DMS53 treated with DMSO at 0.1 percent for 48 hours (cell line): ENCODE results near the gene OPA1.
A peak's percentile ranks its signal among the peaks of the same experiment; 100 is the strongest.
"Not testable (repeated sequence)": the region's sequence is repeated elsewhere in the genome, so short reads cannot be mapped to it uniquely, and the experiment has no call there.

Experiments used
- DNase-seq: peaks from one replicate; lab custom pipeline; 2025; ENCODE audit not compliant: unreplicated experiment; lab: John Stamatoyannopoulos, UW

The OPA1 gene

DNA sequence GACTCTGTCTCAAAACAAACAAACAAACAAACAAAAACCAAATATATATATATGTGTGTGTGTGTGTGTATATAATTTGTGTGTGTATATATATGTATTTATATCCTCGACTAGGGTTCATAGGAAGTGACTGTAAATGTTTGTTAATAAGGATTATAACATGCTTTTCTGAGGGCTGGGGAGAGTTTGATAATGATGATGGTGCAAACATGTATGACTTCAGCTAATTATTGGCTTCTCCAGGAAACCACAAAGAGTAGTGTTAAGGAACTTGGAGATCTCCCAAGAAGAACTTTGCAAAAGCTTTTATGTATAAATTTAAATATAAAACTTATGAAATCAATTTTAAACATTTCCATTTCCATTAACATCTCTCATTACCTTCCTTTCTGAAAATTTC is 3.9 kb upstream of the OPA1 start:
- DNase-seq, result no peak

DNA sequence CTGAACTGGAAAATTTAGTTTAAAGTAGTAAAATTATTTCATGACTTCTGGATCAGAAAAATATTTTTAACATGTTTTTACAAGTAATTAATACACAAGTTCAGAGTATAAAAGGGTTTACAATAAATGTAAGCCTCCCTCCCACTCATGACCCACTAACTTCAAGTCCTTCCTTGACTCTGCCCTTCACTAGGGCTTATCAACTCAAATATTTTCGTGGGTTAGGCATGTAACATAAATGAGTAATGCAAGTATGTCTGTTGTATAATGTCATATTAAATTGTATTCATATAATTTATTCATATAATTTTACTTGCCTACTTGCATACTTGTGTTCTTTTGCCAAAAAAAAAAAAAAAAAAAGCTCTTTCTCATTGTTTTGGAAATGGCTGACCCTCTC is 3.4 kb upstream of the OPA1 start:
- DNase-seq, result no peak

DNA sequence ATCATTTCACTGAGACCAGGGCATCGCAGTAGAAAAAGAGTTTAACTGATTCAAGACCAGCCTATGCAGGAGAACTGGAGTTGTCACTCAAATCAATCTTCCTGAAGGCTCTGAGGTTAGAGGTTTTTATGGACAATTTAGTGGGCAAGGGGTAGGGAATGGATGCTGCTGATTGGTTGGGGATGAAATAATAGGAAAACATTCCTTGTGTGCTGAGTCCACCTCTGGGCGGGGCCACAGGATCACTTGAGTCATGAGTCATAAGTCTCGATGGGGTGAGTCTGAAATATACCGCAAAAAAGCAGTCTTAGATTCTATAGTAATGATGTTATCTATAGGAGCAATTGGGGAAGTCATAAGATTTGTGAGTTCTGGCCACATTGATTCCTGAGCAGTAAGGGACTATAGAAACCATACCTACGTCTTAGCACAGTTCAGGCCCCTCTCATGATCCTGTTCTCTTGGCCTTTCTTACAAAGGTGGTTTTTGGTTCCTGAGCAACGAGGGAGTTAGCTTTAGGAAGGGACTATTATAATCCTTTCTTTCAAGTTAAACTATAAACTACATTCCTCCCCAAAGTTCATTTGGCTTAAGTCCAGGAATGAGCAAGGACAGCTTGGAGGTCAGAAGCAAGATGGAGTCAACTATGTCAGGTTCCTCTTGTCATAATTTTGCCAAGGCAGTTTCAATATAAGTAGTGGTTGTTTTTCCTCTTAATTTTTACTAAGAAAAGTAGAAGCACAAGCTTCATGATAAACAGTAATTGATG is 2.7 kb upstream of the OPA1 start:
- DNase-seq, result no peak

DNA sequence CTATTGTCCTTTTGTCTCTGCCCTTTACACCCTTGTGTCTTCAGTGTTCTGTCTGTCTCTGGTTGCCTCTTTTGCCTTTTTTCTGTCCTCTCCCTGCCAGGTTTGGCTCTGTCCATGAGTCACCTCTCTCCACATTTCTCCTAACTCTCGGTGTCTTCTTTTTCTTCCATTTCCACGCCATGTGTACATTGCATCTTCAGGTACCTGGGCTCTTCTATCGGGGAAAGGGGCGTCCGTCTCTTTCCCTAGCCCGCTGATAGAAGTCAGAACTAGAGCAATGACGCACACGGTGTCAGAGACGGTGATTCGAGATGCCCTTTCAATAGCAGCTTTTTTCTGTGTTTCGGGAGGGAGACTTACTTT is 641 bp downstream of the OPA1 start:
- no peak for DNase-seq

DNA sequence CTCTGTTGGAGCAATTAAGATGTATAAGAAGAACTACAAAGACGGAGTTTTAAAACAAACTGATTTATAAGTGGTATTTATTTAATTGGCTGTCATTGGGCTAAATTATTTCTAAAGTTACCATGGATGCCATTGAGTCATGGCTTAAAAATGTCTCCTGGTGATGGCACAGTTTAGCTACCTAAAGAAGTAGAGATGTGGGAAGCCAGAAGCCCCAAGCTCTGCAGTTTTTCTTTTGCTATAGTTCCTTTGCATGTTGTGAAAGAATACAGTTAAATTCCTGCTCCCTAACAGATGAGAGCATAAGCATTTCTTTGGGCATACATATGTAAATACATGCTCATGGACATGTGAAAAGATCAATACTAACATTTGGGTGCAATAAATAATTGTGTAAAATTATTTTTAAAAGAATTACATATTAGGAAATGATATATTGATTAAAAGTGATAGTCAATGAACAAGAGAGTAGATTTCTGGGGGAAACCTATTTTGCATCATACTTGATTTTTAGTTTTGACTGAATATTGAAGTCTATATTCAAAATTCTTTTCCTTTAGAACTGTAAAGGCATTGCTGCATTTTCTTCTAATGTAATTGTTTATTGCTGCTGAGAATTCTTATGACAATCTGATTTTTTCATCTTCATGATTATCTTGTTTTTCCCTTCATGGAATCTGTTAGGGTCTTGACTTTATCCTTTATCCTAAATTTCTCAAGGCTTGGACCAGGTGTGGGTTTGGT is 2.1 kb downstream of the OPA1 start:
- DNase-seq, result no peak

DNA sequence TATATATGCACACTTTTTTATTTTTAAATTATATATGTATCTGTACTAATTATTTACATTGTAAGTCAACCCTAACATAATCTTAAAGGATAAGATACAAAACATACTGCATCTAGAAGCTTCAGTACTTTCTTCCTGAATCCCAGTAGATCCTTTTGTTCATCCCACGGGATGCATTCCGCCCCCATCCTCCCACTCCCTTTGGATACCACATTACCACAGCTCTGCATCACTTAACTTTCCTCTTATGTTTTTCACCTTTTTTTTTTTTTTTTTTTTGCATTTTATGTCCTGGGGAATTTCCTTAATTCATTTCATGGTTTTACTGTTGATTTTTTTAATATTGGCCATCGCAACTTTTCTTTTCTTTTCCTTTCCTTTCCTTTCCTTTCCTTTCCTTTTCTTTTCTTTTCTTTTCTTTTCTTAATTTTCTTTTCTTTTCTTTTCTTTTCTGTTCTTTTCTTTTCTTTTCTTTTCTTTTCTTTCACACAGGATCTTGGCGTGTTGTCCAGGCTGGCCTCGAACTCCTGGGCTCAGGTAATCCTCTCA is 3.0 kb downstream of the OPA1 start:
- no peak for DNase-seq

DNA sequence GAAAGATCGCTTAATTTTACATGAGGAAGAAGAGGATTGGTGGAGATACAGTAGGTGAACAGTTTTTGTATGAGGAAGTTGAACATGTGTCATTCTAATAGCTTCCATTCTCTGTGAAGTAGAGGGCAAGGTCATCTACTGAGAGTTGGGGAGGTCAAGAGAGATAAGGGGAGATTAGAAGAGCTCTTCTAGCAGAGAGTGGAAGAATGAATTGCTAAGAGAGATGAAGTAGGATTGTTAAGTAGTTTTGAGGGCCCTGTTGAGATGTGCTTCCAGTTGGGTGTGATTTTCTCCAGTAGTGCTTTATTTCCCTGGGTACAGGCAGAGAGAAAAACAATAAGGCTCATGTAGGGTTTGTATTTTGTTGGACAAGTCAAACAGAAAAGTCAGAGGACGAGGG is 5.2 kb downstream of the OPA1 start:
- DNase-seq, result no peak

DNA sequence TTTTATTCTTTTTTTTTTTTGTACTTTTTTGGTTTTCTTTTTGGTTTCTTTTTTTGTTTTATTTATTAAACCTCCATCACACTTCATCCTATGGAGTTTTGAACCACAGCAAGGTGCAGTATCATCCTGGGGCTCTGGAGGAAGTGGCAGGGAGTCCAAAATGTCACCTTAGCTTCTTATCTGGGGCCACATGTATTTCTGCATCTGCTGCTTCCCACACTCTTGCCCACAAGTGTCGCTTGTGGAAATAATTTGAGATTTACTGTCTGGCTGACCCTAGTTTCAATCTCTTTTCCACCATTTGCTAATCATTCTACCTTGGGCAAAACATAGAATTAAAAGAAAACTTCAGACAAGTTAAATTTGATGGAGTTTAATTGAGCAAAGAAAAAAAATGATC is 6.4 kb downstream of the OPA1 start:
- DNase-seq, result no peak

DNA sequence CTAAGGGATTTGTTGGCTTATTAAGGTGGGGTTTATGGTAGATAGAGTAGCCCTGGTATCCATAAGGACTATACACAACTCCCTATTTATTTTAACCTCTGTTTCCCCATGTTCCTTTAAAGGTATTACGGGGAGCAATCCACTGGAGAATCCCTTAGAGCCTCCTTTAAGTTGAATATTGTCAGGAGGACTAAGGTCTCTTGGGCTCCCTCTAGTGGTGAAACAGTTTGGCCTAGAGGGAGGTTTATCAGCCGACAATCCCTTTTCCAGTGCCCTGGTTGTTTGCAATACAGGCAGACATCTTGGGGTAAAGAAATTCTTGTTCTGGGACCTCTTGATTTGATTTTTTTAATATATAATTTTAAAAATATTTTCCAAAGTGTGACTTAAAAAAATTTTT is 12.9 kb downstream of the OPA1 start:
- no peak for DNase-seq

DNA sequence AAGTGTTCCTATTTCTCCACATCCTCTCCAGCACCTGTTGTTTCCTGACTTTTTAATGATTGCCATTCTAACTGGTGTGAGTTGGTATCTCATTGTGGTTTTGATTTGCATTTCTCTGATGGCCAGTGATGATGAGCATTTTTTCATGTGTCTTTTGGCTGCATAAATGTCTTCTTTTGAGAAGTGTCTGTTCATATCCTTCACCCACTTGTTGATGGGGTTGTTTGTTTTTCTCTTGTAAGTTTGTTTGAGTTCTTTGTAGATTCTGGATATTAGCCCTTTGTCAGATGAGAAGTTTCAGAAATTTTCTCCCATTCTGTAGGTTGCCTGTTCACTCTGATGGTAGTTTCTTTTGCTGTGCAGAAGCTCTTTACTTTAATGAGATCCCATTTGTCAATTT is 13.9 kb downstream of the OPA1 start:
- DNase-seq, result not testable (repeated sequence)

DNA sequence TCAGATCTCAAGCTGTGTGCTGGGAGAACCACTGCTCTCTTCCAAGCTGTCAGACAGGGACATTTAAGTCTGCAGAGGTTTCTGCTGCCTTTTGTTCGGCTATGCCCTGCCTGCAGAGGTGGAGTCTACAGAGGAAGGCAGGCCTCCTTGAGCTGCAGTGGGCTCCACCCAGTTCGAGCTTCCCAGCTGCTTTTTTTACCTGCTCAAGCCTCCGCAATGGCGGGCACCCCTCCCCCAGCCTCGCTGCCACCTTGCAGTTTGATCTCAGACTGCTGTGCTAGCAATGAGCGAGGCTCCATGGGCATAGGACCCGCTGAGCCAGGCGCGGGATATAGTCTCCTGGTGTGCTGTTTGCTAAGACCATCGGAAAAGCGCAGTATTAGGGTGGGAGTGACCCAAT is 17.5 kb downstream of the OPA1 start:
- DNase-seq, result not testable (repeated sequence)

DNA sequence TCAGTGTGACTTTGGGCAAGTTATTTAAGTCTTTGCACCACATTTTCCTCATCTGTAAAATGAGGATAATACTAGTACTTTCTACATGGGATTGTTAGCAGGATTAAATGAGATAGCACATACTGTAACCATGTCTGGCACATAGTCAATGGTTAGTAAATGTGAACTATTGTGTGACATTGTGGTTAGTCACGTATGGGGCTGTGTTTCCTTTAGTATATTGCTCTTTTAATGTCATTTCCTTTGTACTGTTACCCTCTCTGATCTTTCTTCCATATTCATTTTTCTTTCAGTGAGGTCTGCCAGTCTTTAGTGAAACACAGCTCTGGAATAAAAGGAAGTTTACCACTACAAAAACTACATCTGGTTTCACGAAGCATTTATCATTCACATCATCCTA is 21.4 kb downstream of the OPA1 start:
- DNase-seq, result no peak

DNA sequence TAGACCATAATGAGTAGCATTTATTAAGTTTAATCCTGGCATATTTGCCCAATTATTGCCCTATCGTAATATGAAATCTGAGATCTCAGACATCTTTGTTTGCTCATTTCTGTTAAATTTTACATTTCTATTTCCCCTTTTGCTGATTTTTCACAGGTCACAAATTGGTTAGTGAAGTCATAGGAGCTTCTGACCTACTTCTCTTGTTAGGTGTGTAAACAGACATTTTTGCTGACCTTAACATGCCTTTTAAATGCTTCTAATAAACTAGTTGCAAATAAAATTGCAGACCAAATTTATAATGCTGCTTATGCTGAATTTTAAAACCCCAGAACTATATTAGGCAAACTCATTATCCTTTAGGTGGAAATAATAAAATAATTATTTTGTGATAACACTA is 24.6 kb downstream of the OPA1 start:
- no peak for DNase-seq

DNA sequence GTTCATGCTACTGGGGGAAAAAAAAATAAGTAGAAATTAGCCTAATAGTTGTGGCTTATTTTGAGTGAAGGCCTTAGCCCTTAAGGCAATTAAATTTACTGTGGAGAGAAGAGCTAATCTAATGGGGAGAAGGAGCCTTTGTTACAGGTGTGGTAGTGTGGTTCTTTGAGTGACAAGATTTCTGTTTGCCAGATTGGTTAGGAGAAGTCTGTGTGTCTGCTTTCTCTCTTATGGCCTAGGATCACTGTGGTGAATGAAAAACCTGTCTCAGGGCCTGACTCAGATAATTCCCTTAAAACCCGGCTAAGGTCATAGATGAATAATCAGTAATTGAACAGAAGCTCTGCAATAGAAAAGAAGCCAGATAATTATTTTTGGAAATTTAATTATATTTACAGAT is 27.0 kb downstream of the OPA1 start:
- DNase-seq, result no peak

DNA sequence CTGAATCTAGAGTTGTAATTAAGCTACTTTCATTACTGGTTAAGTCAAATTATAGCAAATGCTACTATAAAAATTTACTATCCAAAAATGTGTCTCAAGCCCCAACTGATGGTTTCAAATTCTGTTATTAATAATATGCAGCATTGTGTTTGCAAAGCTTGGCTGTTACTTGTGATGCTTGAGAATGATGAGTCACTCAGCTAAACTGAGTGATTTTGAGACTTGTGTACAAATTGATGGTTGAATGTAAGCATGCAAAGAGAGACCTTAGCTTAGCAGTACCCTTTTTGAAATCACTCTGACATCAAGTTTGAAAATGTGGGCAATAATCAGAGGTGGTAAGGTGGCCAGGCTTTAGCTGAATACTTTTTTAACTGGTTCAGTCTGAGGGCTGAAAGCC is 27.6 kb downstream of the OPA1 start:
- DNase-seq, result peak; percentile 9

DNA sequence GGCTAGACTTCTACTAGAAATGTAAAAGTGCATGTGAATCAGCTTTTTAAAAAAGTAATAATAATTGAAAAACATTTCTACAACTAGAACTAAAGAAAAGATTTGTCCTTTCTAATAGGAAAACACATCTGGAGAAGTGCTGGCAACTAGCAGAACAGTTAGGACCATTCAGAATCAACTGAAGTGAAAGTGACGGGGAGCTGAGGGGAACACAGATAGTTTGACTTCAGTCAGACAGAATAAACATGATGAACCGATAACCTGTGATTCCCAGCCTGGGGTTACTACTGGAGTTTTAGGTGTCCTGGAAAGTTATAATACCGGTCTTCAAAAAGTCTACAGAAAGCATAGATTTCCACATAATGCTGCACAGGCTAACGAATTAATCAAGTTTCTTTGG is 28.1 kb downstream of the OPA1 start:
- no peak for DNase-seq

DNA sequence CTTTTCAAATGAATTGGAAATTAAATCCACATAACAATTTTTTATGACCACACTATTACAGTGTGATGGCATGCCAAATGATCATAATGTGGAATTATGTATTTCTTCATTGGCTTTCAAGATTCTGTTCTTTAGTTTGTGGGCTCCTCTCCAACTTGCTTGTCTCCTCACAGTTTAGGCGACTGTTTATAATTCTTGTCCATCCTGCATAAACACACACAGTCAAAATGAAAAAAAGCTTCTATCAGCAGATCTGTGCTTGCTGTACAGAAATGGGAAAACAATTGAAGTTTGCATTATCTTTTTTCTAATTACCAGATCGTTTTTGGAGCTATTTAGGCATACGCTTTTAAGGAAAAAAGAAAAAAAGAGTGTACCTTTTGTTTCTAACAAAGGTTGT is 37.0 kb downstream of the OPA1 start:
- no peak for DNase-seq

DNA sequence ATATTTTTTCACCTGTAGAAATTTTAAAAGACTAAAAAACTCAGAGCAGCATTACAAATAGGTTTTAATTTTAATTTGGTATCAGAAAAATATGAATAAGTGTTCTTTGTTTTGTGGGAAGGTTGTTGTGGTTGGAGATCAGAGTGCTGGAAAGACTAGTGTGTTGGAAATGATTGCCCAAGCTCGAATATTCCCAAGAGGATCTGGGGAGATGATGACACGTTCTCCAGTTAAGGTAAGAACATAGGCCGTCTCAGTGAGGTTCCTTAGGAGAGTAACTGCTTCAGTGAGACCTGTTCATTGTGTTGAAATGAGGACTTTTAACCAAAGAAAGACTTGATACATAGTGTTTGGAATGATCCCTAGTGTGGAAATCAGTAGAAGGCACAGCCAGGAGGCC is 44.8 kb downstream of the OPA1 start:
- DNase-seq, result no peak

DNA sequence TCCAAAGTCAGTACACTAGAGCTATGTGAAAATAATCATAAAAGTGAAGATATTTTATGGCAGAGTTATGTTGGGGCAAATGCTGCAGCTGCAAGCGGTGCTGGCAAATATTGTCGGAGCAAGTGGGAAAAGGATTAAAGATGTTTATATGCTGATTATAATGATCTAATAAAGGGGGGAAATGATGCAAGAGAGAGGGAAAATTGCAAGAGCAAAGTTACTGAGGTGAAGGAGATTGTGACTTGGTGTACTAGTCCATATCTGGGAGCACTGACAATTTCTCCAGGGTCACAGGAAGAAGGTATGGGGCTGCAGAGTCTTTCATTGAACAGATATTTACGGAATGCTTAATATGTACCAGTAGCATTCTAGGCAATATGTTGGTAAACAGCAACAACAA is 45.8 kb downstream of the OPA1 start:
- DNase-seq, result no peak

DNA sequence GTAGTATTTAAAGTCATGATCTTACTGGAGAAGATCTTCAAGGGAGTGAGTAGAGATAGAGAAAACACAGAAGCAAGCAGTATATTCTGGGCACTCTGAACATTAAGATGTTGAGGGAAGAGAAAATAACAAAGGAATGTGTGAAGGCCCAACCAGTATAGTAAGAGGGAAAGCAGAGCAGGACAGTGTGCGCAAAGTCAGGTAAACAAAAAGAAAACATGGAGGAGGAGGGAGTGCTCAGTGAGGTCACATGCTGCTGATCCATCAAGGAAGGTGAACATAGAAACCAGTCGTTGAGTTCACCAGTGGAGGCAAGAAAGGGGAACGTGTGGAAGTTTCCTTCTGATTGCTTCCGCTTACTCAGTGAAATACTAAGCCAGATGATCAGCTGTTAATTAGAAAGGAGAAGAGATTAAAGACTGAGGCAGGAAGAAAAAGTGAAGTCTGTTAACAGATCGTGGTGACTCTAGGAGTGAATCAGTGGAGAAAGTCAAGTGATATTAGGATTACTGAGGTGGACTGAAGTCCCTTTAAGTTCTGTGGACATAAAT is 47.2 kb downstream of the OPA1 start:
- no peak for DNase-seq

DNA sequence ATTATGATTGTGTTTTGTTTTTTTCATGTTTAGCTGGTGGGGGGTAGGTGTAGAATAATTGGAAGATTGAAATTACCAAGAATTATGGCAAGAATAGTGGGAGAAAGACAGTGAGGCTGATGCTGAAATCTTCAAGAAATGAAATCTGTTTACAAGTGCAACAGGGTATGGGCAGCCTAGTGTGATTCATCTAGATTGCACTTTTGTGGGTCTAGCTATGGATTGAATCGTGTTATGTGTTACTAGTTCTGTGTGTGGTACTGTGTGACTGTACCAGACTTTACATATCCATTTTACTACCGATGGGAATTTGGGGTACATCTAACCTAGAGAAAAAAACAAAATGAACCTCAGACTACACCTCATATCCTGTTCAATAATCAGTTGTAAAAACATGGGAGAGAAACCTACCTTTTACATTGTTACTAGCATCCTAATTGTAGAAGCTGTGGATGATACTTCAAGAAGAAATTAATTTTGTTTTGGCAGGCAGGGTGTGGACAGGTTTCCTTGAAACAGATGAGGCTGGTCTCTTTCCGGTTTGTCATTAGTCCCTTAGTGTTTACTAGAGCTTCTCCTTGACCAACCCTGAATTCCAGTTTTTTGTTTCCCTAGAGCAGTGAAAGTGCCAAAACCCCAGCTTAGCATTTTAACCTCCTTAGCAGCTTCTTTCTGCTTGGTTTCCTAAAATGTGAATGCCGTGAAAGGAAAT is 47.9 kb downstream of the OPA1 start:
- no peak for DNase-seq

DNA sequence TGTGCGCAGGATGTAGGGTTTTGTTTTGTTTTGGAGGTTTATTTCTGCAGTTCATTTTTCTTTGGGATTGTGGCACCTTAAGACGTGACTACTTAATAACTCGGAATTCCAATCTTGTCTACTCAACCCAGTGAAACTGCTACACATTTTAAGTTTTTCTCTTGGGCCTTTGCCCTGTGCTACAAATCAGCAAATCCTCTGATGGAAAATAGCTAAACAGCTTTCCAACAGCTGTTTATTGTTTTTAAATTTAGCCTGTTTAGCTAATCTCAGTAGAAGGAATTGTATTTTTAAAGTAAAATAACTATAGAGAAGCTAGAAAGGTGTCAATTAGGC is 48.4 kb downstream of the OPA1 start:
- DNase-seq, result no peak
